HUES48 (cell line): Measurements from ENCODE around the gene WNT2B.
"Not testable (repeated sequence)": the region's sequence is repeated elsewhere in the genome, so short reads cannot be mapped to it uniquely, and the experiment has no call there.

Experiments used
- H3K27ac ChIP-seq: one replicate; pipeline ENCODE4 v1.7.0; 2013; ENCODE audit warnings: low read depth, low read length, inconsistent platforms
- H3K27me3 ChIP-seq: 2 replicates; pipeline ENCODE4 v1.6.1; 2013; ENCODE audit warnings: mild to moderate bottlenecking, low read length; ENCODE audit not compliant: control insufficient read depth, insufficient read depth
- H3K36me3 ChIP-seq: 2 replicates; pipeline ENCODE4 v1.6.1; 2013; ENCODE audit warnings: low read length; ENCODE audit not compliant: control insufficient read depth, insufficient read depth
- H3K4me1 ChIP-seq: 2 replicates; pipeline ENCODE4 v1.6.1; 2013; ENCODE audit warnings: mild to moderate bottlenecking, low read length; ENCODE audit not compliant: control insufficient read depth, insufficient read depth
- H3K4me3 ChIP-seq: 2 replicates; pipeline ENCODE4 v1.5.1; 2013; ENCODE audit warnings: mild to moderate bottlenecking, low read depth, low read length
- H3K9ac ChIP-seq: 2 replicates; pipeline ENCODE4 v1.6.1; 2013; ENCODE audit warnings: mild to moderate bottlenecking, low read depth, low read length, moderate library complexity
- H3K9me3 ChIP-seq: 2 replicates; pipeline ENCODE4 v1.6.1; 2013; ENCODE audit warnings: low read length; ENCODE audit not compliant: control insufficient read depth, insufficient read depth

WNT2B gene

GRCh38 chr1:112508278-112509004 is at the start of gene WNT2B:
Gene WNT2B, plus strand, starts transcription at chr1:112508965. Its CDS starts 298 bp downstream, at chr1:112509263.
- Histone ChIP-seq H3K27ac (no peak within 1 kb of the TSS), H3K9ac (no peak within 1 kb of the TSS)

GRCh38 chr1:112460615-112461014 is 48.1 kb upstream of the WNT2B start:
- H3K9me3 ChIP-seq, result no peaks in the 10 kb centered on the region
- no peak overlapping the region for H3K27ac ChIP-seq
- peaks cover 35% of the 10 kb centered on the region for H3K36me3 ChIP-seq
- H3K27me3 ChIP-seq, result peaks cover 6% of the 10 kb centered on the region
- H3K9ac ChIP-seq, result no peak overlapping the region
- H3K4me1 ChIP-seq, result peaks cover 15% of the 10 kb centered on the region
- no peak overlapping the region for H3K4me3 ChIP-seq

More at GRCh38 chr1:112508278-112509004, at the start of gene WNT2B:
- Histone ChIP-seq H3K36me3 (no peaks in the 10 kb centered on the region), H3K4me1 (peaks cover 18% of the 10 kb centered on the region), H3K9me3 (no peaks in the 10 kb centered on the region), H3K27me3 (peaks cover 92% of the 10 kb centered on the region), H3K4me3 (peak within 1 kb of the TSS; percentile 90)

GRCh38 chr1:112461200-112461871 is 47.4 kb upstream of the WNT2B start:
- no peak overlapping the region for H3K27ac ChIP-seq
- peaks cover 20% of the 10 kb centered on the region for H3K4me1 ChIP-seq
- no peaks in the 10 kb centered on the region for H3K9me3 ChIP-seq
- H3K9ac ChIP-seq, result no peak overlapping the region
- H3K36me3 ChIP-seq, result peaks cover 28% of the 10 kb centered on the region
- no peak overlapping the region for H3K4me3 ChIP-seq
- peaks cover 10% of the 10 kb centered on the region for H3K27me3 ChIP-seq

GRCh38 chr1:112462953-112463279 is 45.8 kb upstream of the WNT2B start:
- Histone ChIP-seq H3K27me3 (peaks cover 16% of the 10 kb centered on the region), H3K4me1 (peaks cover 21% of the 10 kb centered on the region), H3K9me3 (no peaks in the 10 kb centered on the region), H3K36me3 (peaks cover 12% of the 10 kb centered on the region), H3K27ac (no peak overlapping the region), H3K9ac (no peak overlapping the region), H3K4me3 (no peak overlapping the region)

- Histone ChIP-seq H3K9ac (no peak overlapping the region), H3K4me1 (peaks cover 21% of the 10 kb centered on the region), H3K27me3 (peaks cover 16% of the 10 kb centered on the region), H3K27ac (no peak overlapping the region), H3K36me3 (no peaks in the 10 kb centered on the region), H3K9me3 (no peaks in the 10 kb centered on the region), H3K4me3 (no peak overlapping the region)
These were observed 44.3 kb upstream of the WNT2B start for GRCh38 chr1:112464501-112464900.

- Histone ChIP-seq H3K4me3 (no peak overlapping the region), H3K27me3 (peaks cover 16% of the 10 kb centered on the region), H3K9ac (no peak overlapping the region), H3K4me1 (peaks cover 21% of the 10 kb centered on the region), H3K27ac (no peak overlapping the region), H3K9me3 (no peaks in the 10 kb centered on the region), H3K36me3 (no peaks in the 10 kb centered on the region)
These were observed 43.6 kb upstream of the WNT2B start for GRCh38 chr1:112465122-112465521.

- H3K27ac ChIP-seq, result no peak overlapping the region
- peak overlapping the region; percentile 39 for H3K4me3 ChIP-seq
- peaks cover 18% of the 10 kb centered on the region for H3K4me1 ChIP-seq
- no peaks in the 10 kb centered on the region for H3K36me3 ChIP-seq
- H3K9me3 ChIP-seq, result no peaks in the 10 kb centered on the region
- H3K27me3 ChIP-seq, result peaks cover 16% of the 10 kb centered on the region
- H3K9ac ChIP-seq, result peak overlapping the region; percentile 7; the same call in 1 of the 2 replicates
These were observed 42.6 kb upstream of the WNT2B start for GRCh38 chr1:112466078-112466660.

GRCh38 chr1:112470324-112470723 is 38.4 kb upstream of the WNT2B start:
- H3K27ac ChIP-seq, H3K9ac ChIP-seq, H3K36me3 ChIP-seq, H3K9me3 ChIP-seq, H3K4me3 ChIP-seq: not testable (repeated sequence)
- Histone ChIP-seq H3K4me1 (peaks cover 14% of the 10 kb centered on the region), H3K27me3 (peaks cover 13% of the 10 kb centered on the region)

- Histone ChIP-seq H3K4me1 (peaks cover 7% of the 10 kb centered on the region; the same call in 1 of the 2 replicates), H3K36me3 (no peaks in the 10 kb centered on the region), H3K27ac (no peak overlapping the region), H3K4me3 (no peak overlapping the region), H3K27me3 (peaks cover 7% of the 10 kb centered on the region; the same call in 1 of the 2 replicates), H3K9me3 (no peaks in the 10 kb centered on the region), H3K9ac (no peak overlapping the region)
These were observed 37.8 kb upstream of the WNT2B start for GRCh38 chr1:112470966-112471365.

- no peak overlapping the region for H3K27ac ChIP-seq
- no peak overlapping the region for H3K9ac ChIP-seq
- H3K4me1 ChIP-seq, result 0 out of 2 replicates have a peak, but pooled peaks cover 4% of the 10 kb centered on the region
- H3K36me3 ChIP-seq, result no peaks in the 10 kb centered on the region
- H3K9me3 ChIP-seq, result no peaks in the 10 kb centered on the region
- no peak overlapping the region for H3K4me3 ChIP-seq
- H3K27me3 ChIP-seq, result 0 out of 2 replicates have a peak, but pooled peaks cover under 1% of the 10 kb centered on the region
These were observed 36.6 kb upstream of the WNT2B start for GRCh38 chr1:112472142-112472541.

GRCh38 chr1:112477550-112477949 is 31.2 kb upstream of the WNT2B start:
- Histone ChIP-seq H3K9ac (no peak overlapping the region), H3K9me3 (no peaks in the 10 kb centered on the region), H3K4me1 (no peaks in the 10 kb centered on the region), H3K27ac (no peak overlapping the region), H3K27me3 (no peaks in the 10 kb centered on the region), H3K4me3 (no peak overlapping the region), H3K36me3 (no peaks in the 10 kb centered on the region)
